ENCODE data around the gene GOLGA6L1. TPM values are rescaled to one million over a fixed set of nuclear protein-coding genes. Genes with fewer than 3 reads are reported as not detected.
"Not testable (repeated sequence)": the region's sequence is repeated elsewhere in the genome, so short reads cannot be mapped to it uniquely, and the experiment has no call there.

GOLGA6L1 gene
- polyA plus RNA-seq, 1 donor = not detected

DNA sequence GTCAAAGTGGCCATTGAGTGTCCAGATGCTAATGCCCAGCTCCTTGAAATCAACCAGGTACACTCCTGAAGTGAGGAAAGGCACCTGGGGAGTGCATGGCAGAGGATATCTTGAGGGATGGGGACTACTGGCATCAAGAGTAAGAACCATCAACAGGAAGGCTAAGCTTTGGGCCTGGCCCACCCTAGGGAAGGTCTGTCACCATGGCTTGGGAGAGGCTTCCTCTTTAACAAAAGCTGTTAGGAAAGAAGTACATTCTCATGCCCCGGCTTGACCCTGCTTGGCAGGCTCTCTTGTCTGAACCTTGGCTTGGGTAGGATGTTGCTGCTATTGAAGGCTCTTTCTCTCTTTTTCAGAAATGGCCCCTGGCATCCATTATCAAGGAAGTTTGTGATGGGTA, 53.5 kb downstream of the GOLGA6L1 start:
- no peak for DNase-seq
- no CpG with 5 or more reads among the region's 1 CpG for WGBS (ENCODE audit: insufficient coverage, low lambda C conversion rate)
- H3K27me3 ChIP-seq (ENCODE audit: control insufficient read depth, insufficient read depth, low read length) = no peaks in the 10 kb centered on the region
- no peaks in the 10 kb centered on the region for H3K36me3 ChIP-seq (ENCODE audit: control insufficient read depth, insufficient read depth, low read length)
- H3K4me1 ChIP-seq (ENCODE audit: control insufficient read depth, insufficient read depth, low read length) = no peaks in the 10 kb centered on the region
- H3K9me3 ChIP-seq (ENCODE audit: control insufficient read depth, low read depth, low read length) = no peaks in the 10 kb centered on the region
- H3K4me3 ChIP-seq (ENCODE audit: low read length) = no peak overlapping the region
- H3K27ac ChIP-seq (ENCODE audit: low read length) = no peak overlapping the region

DNA sequence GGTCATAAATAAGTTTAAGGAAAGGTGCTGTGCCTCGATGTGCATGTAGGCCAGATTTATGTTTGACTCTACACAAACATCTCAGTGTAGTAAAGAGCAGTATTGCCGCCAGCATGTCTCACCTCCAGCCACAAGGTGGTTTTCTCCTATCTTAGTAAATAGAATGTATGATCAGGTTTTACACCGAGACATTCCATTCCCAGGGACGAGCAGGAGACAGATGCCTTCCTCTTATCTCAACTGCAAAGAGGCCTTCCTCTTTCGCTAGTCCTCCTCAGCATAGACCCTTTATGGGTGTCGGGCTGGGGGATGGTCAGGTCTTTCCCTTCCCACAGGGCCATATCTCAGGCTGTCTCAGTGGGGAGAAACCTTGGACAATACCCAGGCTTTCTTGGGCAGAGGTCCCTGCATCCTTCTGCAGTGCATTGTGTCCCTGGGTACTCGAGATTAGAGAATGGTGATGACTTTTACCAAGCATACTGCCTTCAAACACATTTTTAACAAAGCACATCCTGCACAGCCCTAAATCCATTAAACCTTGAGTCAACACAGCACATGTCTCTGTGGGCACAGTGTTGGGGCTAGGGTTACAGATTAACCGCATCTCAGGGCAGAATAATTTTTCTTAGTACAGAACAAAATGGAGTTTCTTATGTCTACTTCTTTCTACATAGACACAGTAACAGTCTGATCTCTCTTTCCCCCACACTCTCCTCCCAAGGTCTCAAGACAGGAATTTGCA, 54.5 kb downstream of the GOLGA6L1 start:
- H3K36me3 ChIP-seq (ENCODE audit: control insufficient read depth, insufficient read depth, low read length); H3K4me1 ChIP-seq (ENCODE audit: control insufficient read depth, insufficient read depth, low read length); H3K9me3 ChIP-seq (ENCODE audit: control insufficient read depth, low read depth, low read length); H3K4me3 ChIP-seq (ENCODE audit: low read length); DNase-seq; H3K27me3 ChIP-seq (ENCODE audit: control insufficient read depth, insufficient read depth, low read length); H3K27ac ChIP-seq (ENCODE audit: low read length): not testable (repeated sequence)
- no CpG with 5 or more reads among the region's 8 CpGs for WGBS (ENCODE audit: insufficient coverage, low lambda C conversion rate)

DNA sequence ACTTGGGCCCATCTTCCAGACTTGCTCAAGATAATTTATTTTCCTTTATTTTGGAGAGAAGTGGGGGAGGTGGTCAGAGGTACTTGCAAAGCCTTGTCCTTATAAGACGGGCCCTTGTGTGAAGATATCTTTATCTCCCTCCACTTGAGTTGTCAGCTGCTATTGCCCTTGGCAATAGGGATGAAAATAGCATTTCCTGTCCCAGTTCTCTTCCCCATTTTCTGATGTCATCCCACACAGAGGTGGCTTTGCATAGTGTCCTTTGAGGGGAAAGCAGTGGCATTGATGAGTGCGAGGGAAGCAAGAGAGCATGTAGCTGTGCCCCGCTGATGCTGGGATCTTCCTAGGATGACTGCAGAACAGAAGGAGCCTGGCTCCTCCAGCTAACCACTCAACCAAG, 55.4 kb downstream of the GOLGA6L1 start:
- no peak for DNase-seq
- no peaks in the 10 kb centered on the region for H3K36me3 ChIP-seq (ENCODE audit: control insufficient read depth, insufficient read depth, low read length)
- no peak overlapping the region for H3K27ac ChIP-seq (ENCODE audit: low read length)
- H3K4me3 ChIP-seq (ENCODE audit: low read length) = no peak overlapping the region
- no CpG with 5 or more reads among the region's 3 CpGs for WGBS (ENCODE audit: insufficient coverage, low lambda C conversion rate)
- no peaks in the 10 kb centered on the region for H3K27me3 ChIP-seq (ENCODE audit: control insufficient read depth, insufficient read depth, low read length)
- no peaks in the 10 kb centered on the region for H3K9me3 ChIP-seq (ENCODE audit: control insufficient read depth, low read depth, low read length)
- H3K4me1 ChIP-seq (ENCODE audit: control insufficient read depth, insufficient read depth, low read length) = no peaks in the 10 kb centered on the region

DNA sequence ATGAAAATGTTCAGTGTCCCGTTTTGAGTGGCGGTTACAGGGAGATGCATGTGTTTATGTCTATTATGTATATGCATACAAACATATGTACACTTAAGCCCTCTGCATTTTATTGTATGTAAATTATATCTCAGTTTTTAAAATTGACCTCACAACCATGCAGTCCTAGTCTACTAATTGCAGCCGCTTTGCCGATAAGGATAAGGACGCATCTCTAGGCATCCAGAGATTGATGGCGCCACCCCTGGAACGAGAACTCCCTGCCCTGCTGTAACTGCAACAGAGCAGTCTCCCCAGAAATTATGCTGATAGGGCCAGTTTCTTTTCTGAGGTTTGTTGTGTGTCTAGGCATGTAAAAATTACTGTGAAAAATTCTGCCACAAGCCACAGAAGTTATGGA, 56.9 kb downstream of the GOLGA6L1 start:
- no peaks in the 10 kb centered on the region for H3K9me3 ChIP-seq (ENCODE audit: control insufficient read depth, low read depth, low read length)
- H3K4me1 ChIP-seq (ENCODE audit: control insufficient read depth, insufficient read depth, low read length) = no peaks in the 10 kb centered on the region
- H3K4me3 ChIP-seq (ENCODE audit: low read length) = no peak overlapping the region
- H3K27me3 ChIP-seq (ENCODE audit: control insufficient read depth, insufficient read depth, low read length) = no peaks in the 10 kb centered on the region
- no peak overlapping the region for H3K27ac ChIP-seq (ENCODE audit: low read length)
- WGBS (ENCODE audit: insufficient coverage, low lambda C conversion rate) = 100% methylated on average over 2 of the region's 7 CpGs
- DNase-seq = no peak
- H3K36me3 ChIP-seq (ENCODE audit: control insufficient read depth, insufficient read depth, low read length) = no peaks in the 10 kb centered on the region

Other genes starting within 250 kb of the GOLGA6L1 start
- gene CYFIP1, start 156.5 kb downstream of the GOLGA6L1 start, polyA plus RNA-seq = 96.7 TPM
- 19.5 TPM for gene TUBGCP5, start 97.3 kb downstream of the GOLGA6L1 start, polyA plus RNA-seq
- not detected for gene GOLGA6L26, start 197.4 kb upstream of the GOLGA6L1 start, polyA plus RNA-seq
- gene GOLGA8S, start 217.9 kb upstream of the GOLGA6L1 start, polyA plus RNA-seq = 0.24 TPM